ENCODE measurements around the gene P2RY13.

- TF ChIP-seq CTCF (IDR thresholded peaks at IDR 0.05) (no peak), EZH2 (IDR thresholded peaks at IDR 0.05; ENCODE audit: borderline replicate concordance, insufficient read depth, low read depth, low read length, poor library complexity, severe bottlenecking) (no peak)
Measured at GRCh38 chr3:151283907-151284461, 45.4 kb downstream of the P2RY13 start.

All from B cell (primary cell).